GM21367 (cell line): ENCODE results near the gene ELFN2.

Experiments
- ATAC-seq: cut with Tn5 transposase; IDR thresholded peaks from one replicate; pipeline ENCODE4 v1.9.1; 2021; ENCODE audit not compliant: unreplicated experiment

The ELFN2 gene

GRCh38 chr22:37428649-37429586 is 1.6 kb upstream of the ELFN2 start:
- ATAC-seq, result no peak

- no peak for ATAC-seq
Measured at GRCh38 chr22:37427711-37428635, 694 bp upstream of the ELFN2 start.

GRCh38 chr22:37426706-37427134 is 559 bp downstream of the ELFN2 start:
- ATAC-seq, result no peak

- no peak for ATAC-seq
Measured at GRCh38 chr22:37425800-37426705, 1.2 kb downstream of the ELFN2 start.

- no peak for ATAC-seq
Measured at GRCh38 chr22:37425369-37425768, 1.9 kb downstream of the ELFN2 start.

- ATAC-seq, result no peak
Measured at GRCh38 chr22:37423283-37423682, 4.0 kb downstream of the ELFN2 start.

- ATAC-seq, result no peak
Measured at GRCh38 chr22:37421468-37421877, 5.8 kb downstream of the ELFN2 start.

- no peak for ATAC-seq
Measured at GRCh38 chr22:37420686-37421467, 6.4 kb downstream of the ELFN2 start.

- no peak for ATAC-seq
Measured at GRCh38 chr22:37419969-37420685, 7.2 kb downstream of the ELFN2 start.

GRCh38 chr22:37419370-37419968 is 7.8 kb downstream of the ELFN2 start:
- no peak for ATAC-seq

GRCh38 chr22:37418627-37419369 is 8.5 kb downstream of the ELFN2 start:
- ATAC-seq, result no peak

GRCh38 chr22:37417677-37418348 is 9.5 kb downstream of the ELFN2 start:
- ATAC-seq, result no peak

GRCh38 chr22:37417264-37417663 is 10.0 kb downstream of the ELFN2 start:
- ATAC-seq, result no peak

- ATAC-seq, result no peak
Measured at GRCh38 chr22:37416827-37417226, 10.5 kb downstream of the ELFN2 start.

- no peak for ATAC-seq
Measured at GRCh38 chr22:37416389-37416788, 10.9 kb downstream of the ELFN2 start.

- ATAC-seq, result no peak
Measured at GRCh38 chr22:37415210-37415609, 12.1 kb downstream of the ELFN2 start.

- no peak for ATAC-seq
Measured at GRCh38 chr22:37414288-37414687, 13.0 kb downstream of the ELFN2 start.

- no peak for ATAC-seq
Measured at GRCh38 chr22:37413546-37413945, 13.7 kb downstream of the ELFN2 start.
